B cell (primary cell): ENCODE data around the gene PLA2G12A. TPM values are rescaled to one million over a fixed set of nuclear protein-coding genes. Genes with fewer than 3 reads are reported as not detected.

Source experiments
- ATAC-seq: fragments of 200-7000 bp; cut with Tn5 transposase; one replicate; pipeline ENCODE4 v1.10.0; 2021; ENCODE audit warnings: low read depth, mild to moderate bottlenecking, moderate number of reproducible peaks, moderate library complexity
- CTCF ChIA-PET: fragments of 350-600 bp; sonication (Branson Sonifier 250); formaldehyde crosslinking; loops from one replicate; lab custom pipeline; 2021; ENCODE audit warnings: antibody characterized with exemption, inconsistent platforms; lab: Charles Lee
- POLR2A ChIA-PET: fragments of 350-600 bp; sonication (Branson Sonifier 250); formaldehyde crosslinking; loops from one replicate; lab custom pipeline; 2021; ENCODE audit warnings: antibody characterized with exemption; lab: Charles Lee
- DNase-seq: peaks from one replicate; pipeline ENCODE4 v3.0.0; 2013
- H2AFZ ChIP-seq: 2 replicates; pipeline ENCODE4 v1.6.1; 2012; ENCODE audit warnings: mild to moderate bottlenecking, low read depth, low read length; ENCODE audit not compliant: insufficient read depth, poor library complexity, severe bottlenecking
- H3K27ac ChIP-seq, 2 donors: 1 replicate in 1 of 2; 2 replicates in 1 of 2; pipeline ENCODE4 v1.5.1; 2012 to 2013; ENCODE audit warnings: low read length in 2 of 2, mild to moderate bottlenecking in 2 of 2, moderate library complexity in 1 of 2
- H3K27me3 ChIP-seq, 4 experiments: fragments of 200-600 bp in 1 of 4; sonication (generic) in 1 of 4; replicated peaks in 1 of 4; 1 replicate in 2 of 4; 2 replicates in 2 of 4; pipeline versions ENCODE4 v1.6.1 to v1.7.0; 2013 to 2016; ENCODE audit warnings: low read length in 3 of 4, mild to moderate bottlenecking in 2 of 4, mixed read lengths in 1 of 4, moderate library complexity in 1 of 4; ENCODE audit not compliant: insufficient read depth in 4 of 4, control insufficient read depth in 3 of 4; ENCODE audit errors: control extremely low read depth in 1 of 4
- H3K36me3 ChIP-seq, 2 experiments: replicated peaks in 1 of 2; 1 replicate in 1 of 2; 2 replicates in 1 of 2; pipeline versions ENCODE4 v1.6.1 to v1.7.1; 2013; ENCODE audit warnings: low read length in 1 of 2; ENCODE audit not compliant: insufficient read depth in 2 of 2, control insufficient read depth in 1 of 2; ENCODE audit errors: control extremely low read depth in 1 of 2, extremely low read depth in 1 of 2
- H3K4me1 ChIP-seq, 2 donors: fragments of 200-600 bp in 1 of 2; sonication (generic) in 1 of 2; 1 replicate in 1 of 2; 2 replicates in 1 of 2; pipeline versions ENCODE4 v1.5.1 to v1.6.1; 2013 to 2017; ENCODE audit warnings: low read length in 2 of 2; ENCODE audit not compliant: control insufficient read depth in 2 of 2, insufficient read depth in 2 of 2
- H3K4me2 ChIP-seq: replicated peaks from 2 replicates; pipeline ENCODE3; 2012; ENCODE audit warnings: mild to moderate bottlenecking, low read depth, low read length; ENCODE audit not compliant: poor library complexity, severe bottlenecking
- H3K4me3 ChIP-seq, 5 experiments: fragments of 200-600 bp in 1 of 5; sonication (generic) in 1 of 5; 1 replicate in 3 of 5; 2 replicates in 2 of 5; pipeline versions ENCODE4 v1.5.1 to v1.7.0; 2011 to 2016; ENCODE audit warnings: low read length in 4 of 5, mild to moderate bottlenecking in 4 of 5, low read depth in 2 of 5, control low read depth in 1 of 5, moderate library complexity in 1 of 5; ENCODE audit not compliant: insufficient read depth in 1 of 5; ENCODE audit errors: control extremely low read depth in 1 of 5, extremely low read depth in 1 of 5
- H3K79me2 ChIP-seq: fragments of 200-600 bp; sonication (generic); one replicate; pipeline ENCODE4 v1.6.0; 2016; ENCODE audit warnings: low read length; ENCODE audit not compliant: control insufficient read depth, insufficient read depth
- H3K9ac ChIP-seq: fragments of 200-600 bp; sonication (generic); 2 replicates; pipeline ENCODE4 v1.6.1; 2017; ENCODE audit warnings: mild to moderate bottlenecking, low read length, moderate library complexity
- H3K9me3 ChIP-seq, 3 donors: one replicate each; pipeline versions ENCODE4 v1.6.1 to v1.7.1; 2013; ENCODE audit warnings: low read length in 2 of 3; ENCODE audit not compliant: control insufficient read depth in 2 of 3, insufficient read depth in 1 of 3; ENCODE audit errors: control extremely low read depth in 1 of 3
- H4K20me1 ChIP-seq: 2 replicates; pipeline ENCODE4 v1.6.0; 2012; ENCODE audit warnings: mild to moderate bottlenecking, low read length; ENCODE audit not compliant: insufficient read depth, control insufficient read depth, poor library complexity, severe bottlenecking
- H3K27ac Mint-ChIP-seq: one replicate; pipeline ENCODE4 v1.8.0; 2021; ENCODE audit warnings: mixed read lengths
- H3K27me3 Mint-ChIP-seq: one replicate; pipeline ENCODE4 v1.8.0; 2021; ENCODE audit warnings: mixed read lengths
- H3K4me1 Mint-ChIP-seq: one replicate; pipeline ENCODE4 v1.8.0; 2021; ENCODE audit warnings: mixed read lengths
- H3K4me3 Mint-ChIP-seq: one replicate; pipeline ENCODE4 v1.8.0; 2021; ENCODE audit warnings: mixed read lengths
- H3K9me3 Mint-ChIP-seq: one replicate; pipeline ENCODE4 v1.8.0; 2022; ENCODE audit warnings: mixed read lengths; ENCODE audit not compliant: insufficient read depth
- EZH2 ChIP-seq: IDR thresholded peaks from 2 replicates; pipeline ENCODE4 v1.6.1; 2012; ENCODE audit warnings: borderline replicate concordance, low read depth, mild to moderate bottlenecking, moderate library complexity, low read length; ENCODE audit not compliant: insufficient read depth, poor library complexity, severe bottlenecking
- whole genome bisulfite sequencing: methylation state at CpG from one replicate; pipeline ENCODE4 v1.1.5; 2013; ENCODE audit warnings: missing lambda C conversion rate; ENCODE audit not compliant: insufficient coverage; 5-methylcytosine and 5-hydroxymethylcytosine counted together
- intact Hi-C: fragments of 100-400 bp; cut with micrococcal nuclease; formaldehyde crosslinking; loops from one replicate; pipeline ENCODE4 v1.10.0; 2022
- polyA plus RNA-seq: library from polyadenylated mRNA; depleted of rRNA; stranded (reverse); fragments of >200 nt; gene quantifications from 2 replicates; pipeline ENCODE4 v1.2.3, GENCODE V29; 2012
- total RNA-seq, 2 donors: library from RNA; stranded (reverse); fragments of 120-200 nt in 1 of 2; gene quantifications; 1 replicate in 1 of 2; 2 replicates in 1 of 2; pipeline versions ENCODE4 v1.2.3 to v1.2.4, GENCODE V29; 2013 to 2022
- TF ChIP-seq, protein P1 (sequence below): fragments of 200-600 bp; IDR thresholded peaks from one replicate; pipeline ENCODE4 v1.8.0; 2022; ENCODE audit warnings: antibody characterized with exemption, mild to moderate bottlenecking

PLA2G12A gene
- total and polyA plus RNA-seq, 2 donors (not counting 1 experiment from before 2014, with no cell fraction given): 4.9 to 7.9 TPM

DNA sequence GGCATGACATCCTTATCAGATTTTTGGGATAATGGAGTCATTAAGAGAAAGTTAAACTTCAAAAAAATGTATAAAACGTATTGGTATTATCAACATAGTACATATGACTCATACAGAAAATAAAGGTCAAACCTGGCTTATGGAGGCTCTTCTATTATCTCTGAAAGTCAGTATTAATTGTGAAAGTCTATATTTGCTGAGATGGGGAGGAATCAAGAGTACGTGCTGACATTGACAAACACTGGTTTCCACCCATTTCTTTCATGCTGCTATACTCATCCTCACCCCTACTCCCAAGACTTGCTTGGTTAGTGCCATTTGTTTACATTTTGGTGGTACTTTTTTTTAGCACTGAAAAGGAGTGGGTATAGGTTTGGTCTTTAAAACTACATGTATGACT is 30.8 kb upstream of the PLA2G12A start:
- H3K9me3 Mint-ChIP-seq: no peaks in the 10 kb centered on the region
- no peak for TF ChIP-seq EZH2
- TF ChIP-seq, protein P1, sequence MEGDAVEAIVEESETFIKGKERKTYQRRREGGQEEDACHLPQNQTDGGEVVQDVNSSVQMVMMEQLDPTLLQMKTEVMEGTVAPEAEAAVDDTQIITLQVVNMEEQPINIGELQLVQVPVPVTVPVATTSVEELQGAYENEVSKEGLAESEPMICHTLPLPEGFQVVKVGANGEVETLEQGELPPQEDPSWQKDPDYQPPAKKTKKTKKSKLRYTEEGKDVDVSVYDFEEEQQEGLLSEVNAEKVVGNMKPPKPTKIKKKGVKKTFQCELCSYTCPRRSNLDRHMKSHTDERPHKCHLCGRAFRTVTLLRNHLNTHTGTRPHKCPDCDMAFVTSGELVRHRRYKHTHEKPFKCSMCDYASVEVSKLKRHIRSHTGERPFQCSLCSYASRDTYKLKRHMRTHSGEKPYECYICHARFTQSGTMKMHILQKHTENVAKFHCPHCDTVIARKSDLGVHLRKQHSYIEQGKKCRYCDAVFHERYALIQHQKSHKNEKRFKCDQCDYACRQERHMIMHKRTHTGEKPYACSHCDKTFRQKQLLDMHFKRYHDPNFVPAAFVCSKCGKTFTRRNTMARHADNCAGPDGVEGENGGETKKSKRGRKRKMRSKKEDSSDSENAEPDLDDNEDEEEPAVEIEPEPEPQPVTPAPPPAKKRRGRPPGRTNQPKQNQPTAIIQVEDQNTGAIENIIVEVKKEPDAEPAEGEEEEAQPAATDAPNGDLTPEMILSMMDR: no peak
- no peaks in the 10 kb centered on the region for H3K4me1 ChIP-seq
- DNase-seq (no peak), ATAC-seq (no peak)
- ChIA-PET POLR2A (no interaction called here), CTCF (no interaction called here)
- H2AFZ ChIP-seq: no peak overlapping the region
- H3K4me2 ChIP-seq: no peak overlapping the region
- intact Hi-C loops: no loop called here
- H3K27ac Mint-ChIP-seq: no peak overlapping the region
- H3K27me3 ChIP-seq: peaks cover 0 to 4% (median 2%) of the 10 kb centered on the region in 4 experiments
- peaks cover 0 to 1% (median 0%) of the 10 kb centered on the region in 3 donors for H3K9me3 ChIP-seq
- WGBS: no CpG with 5 or more reads among the region's 2 CpGs
- H3K9ac ChIP-seq: no peak overlapping the region
- no peaks in the 10 kb centered on the region for H3K4me1 Mint-ChIP-seq
- no peak overlapping the region for H3K4me3 Mint-ChIP-seq
- no peaks in the 10 kb centered on the region for H4K20me1 ChIP-seq
- H3K4me3 ChIP-seq: no peak overlapping the region
- H3K27ac ChIP-seq: no peak overlapping the region
- H3K79me2 ChIP-seq: no peaks in the 10 kb centered on the region
- peaks cover 39% of the 10 kb centered on the region for H3K27me3 Mint-ChIP-seq
- H3K36me3 ChIP-seq: no peaks in the 10 kb centered on the region

DNA sequence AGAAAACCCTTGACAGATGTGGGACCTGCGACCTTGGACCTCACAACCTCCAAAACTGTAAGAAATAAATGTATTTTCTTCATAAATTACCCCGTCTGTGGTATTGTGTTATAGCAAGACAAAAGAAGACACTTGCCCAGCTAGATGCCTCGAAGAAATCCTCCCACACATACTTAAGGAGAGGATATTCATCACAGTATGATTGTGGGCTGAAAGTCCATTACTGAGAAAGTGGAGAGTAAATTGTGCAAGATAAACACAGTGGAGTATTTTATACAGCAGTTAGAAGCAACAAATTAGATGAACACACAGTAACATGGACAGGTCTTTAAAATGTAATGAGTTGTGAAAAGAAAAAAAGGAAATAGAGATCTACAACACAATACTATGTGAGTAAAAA is 25.8 kb upstream of the PLA2G12A start:
- Histone ChIP-seq H3K9me3 (peaks cover 0 to 1% (median 0%) of the 10 kb centered on the region in 3 donors), H3K36me3 (no peaks in the 10 kb centered on the region), H3K27me3 (peaks cover 0 to 3% (median 1%) of the 10 kb centered on the region in 4 experiments), H3K4me2 (no peak overlapping the region), H2AFZ (no peak overlapping the region), H3K79me2 (no peaks in the 10 kb centered on the region), H3K27ac (no peak overlapping the region), H3K9ac (no peak overlapping the region), H4K20me1 (no peaks in the 10 kb centered on the region), H3K4me3 (no peak overlapping the region), H3K4me1 (no peaks in the 10 kb centered on the region)
- no CpG with 5 or more reads among the region's 3 CpGs for WGBS
- ChIA-PET CTCF (no interaction called here), POLR2A (no interaction called here)
- Mint-ChIP-seq H3K4me3 (no peak overlapping the region), H3K9me3 (no peaks in the 10 kb centered on the region), H3K27ac (no peak overlapping the region), H3K4me1 (no peaks in the 10 kb centered on the region), H3K27me3 (peaks cover 25% of the 10 kb centered on the region)
- TF ChIP-seq, protein P1: no peak
- TF ChIP-seq EZH2: no peak
- DNase-seq (no peak), ATAC-seq (no peak)
- intact Hi-C loops: no loop called here
